GM21717 (cell line): Measurements from ENCODE around the gene ZNF385B.

Experiments used
- ATAC-seq: cut with Tn5 transposase; IDR thresholded peaks from one replicate; pipeline ENCODE4 v1.9.1; 2021; ENCODE audit warnings: mild to moderate bottlenecking, moderate library complexity; ENCODE audit not compliant: unreplicated experiment

ZNF385B gene

DNA sequence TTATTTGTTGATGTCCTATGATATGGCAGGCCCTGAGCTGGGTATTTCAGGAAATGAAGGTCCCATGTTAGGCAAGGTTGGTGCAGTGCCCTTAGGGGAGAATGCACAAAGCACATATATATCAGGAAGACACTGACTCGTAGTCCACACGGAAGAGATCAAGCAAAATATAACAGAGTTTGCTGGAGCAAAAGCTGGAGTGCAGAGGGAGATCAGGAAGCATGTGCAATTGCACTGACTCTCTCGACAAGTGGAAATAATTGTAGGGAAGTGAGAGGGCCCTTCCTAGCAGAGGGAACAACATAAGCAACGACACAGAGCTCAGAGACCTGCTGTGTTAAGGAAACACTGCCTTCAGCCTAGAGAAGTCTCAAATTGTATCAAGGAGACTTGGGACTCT, 4.2 kb downstream of the ZNF385B start:
- ATAC-seq, result no peak

DNA sequence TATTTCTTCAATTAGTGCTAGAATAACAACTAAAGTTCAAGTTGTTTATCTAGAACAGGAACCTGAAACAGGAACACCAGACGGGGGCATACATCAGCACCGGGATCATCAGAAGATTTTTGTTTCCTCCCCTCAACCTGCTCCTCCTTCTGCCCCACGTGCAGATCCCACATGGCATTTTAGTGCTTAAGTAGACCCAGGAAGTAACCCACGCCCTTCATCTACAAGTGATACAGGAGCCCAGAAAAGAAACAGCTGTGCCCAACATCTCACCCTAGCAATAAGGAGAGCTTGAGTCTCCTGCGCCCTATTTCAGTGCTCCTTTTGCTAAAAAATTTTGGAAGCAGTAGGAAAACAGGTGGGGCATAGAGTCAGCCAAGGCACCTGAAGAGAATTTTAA, 5.2 kb downstream of the ZNF385B start:
- no peak for ATAC-seq

GRCh38 chr2:179855673-179856072, 5.7 kb downstream of the ZNF385B start:
- ATAC-seq, result no peak

DNA sequence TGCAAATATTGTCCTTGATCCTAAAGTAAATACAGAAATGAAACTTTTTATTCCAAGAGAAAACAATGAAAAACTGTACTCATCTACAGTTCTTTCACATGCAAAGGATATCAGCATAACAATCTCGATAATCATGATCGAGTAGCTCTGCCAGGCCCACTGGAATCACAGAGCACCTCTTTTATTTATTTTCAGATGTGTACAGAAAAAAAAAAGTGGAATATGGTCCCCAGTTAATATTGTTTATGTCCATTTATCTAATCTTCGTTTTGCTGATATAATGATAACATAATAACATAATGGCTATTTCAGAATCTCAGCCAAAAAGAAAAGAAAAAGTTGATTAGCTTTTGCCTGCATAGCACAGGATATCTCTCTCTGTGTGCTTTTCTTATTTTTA, 6.5 kb downstream of the ZNF385B start:
- ATAC-seq, result no peak

DNA sequence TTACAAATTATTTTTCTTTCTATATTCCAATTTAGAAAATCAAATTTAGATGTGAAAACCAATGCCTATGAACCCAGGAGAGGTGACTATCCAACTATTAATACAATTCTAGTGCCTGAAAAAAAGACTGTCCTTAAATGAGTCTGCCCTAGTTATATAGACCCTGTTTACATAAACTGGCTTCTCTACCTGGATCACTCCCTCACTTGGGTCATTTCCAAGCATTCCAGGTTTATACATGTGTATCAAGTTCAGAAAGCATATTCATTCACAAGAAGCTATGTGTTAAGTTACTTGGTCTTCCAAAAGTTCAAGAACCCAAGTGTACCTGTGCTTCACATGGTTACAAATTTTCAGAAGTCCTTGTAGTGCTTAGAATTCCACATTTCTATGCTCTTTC, 8.3 kb downstream of the ZNF385B start:
- ATAC-seq, result no peak

GRCh38 chr2:179850188-179850587, 11.2 kb downstream of the ZNF385B start:
- no peak for ATAC-seq

DNA sequence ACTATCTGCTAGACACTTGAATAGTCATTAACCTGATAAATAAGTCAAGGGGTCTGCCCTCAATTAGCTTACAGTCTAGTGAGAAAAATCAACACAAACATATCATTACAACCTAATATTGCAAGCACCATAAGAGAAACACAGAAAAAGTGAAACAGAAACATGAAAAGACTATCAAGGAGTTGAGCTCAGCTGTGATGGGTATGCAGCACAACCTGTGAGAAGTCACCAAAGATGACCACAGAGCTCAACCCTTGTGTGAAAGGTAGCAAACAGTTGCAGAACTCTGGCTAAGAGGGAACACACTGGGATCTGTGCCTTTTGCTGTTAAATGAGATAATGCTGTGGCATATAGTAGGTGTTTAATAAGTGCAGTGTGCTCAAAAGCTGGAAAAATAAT, 11.7 kb downstream of the ZNF385B start:
- no peak for ATAC-seq

DNA sequence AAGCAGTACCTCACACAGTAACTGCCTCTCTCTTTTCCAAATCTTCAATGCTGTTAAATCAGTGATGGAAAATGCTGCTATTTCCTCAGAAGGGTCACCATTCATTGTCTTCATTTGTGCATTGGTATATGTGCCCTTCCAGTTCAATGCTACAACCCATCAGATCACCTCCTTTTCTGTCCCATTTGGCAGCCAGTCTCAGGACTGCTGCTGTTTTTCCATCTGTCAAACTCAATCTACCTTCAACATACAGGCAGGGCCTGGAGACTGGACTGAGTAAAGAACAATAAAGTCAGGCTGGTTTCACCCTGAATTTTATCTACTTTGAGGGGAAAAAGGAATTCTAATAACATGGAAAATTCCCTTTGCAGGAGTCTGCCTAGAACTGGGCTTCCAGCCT, 17.9 kb downstream of the ZNF385B start:
- ATAC-seq, result no peak

- ATAC-seq, result no peak
Observed at GRCh38 chr2:179842498-179843153, 18.8 kb downstream of the ZNF385B start.

GRCh38 chr2:179840840-179841239, 20.6 kb downstream of the ZNF385B start:
- ATAC-seq, result no peak

- ATAC-seq, result no peak
Observed at GRCh38 chr2:179837408-179837807, 24.0 kb downstream of the ZNF385B start.

- ATAC-seq, result no peak
Observed at GRCh38 chr2:179830043-179830787, 31.2 kb downstream of the ZNF385B start.

GRCh38 chr2:179826297-179826696, 35.1 kb downstream of the ZNF385B start:
- ATAC-seq, result no peak

GRCh38 chr2:179825494-179825893, 35.9 kb downstream of the ZNF385B start:
- ATAC-seq, result peak; percentile 75

- no peak for ATAC-seq
Observed at GRCh38 chr2:179824961-179825360, 36.5 kb downstream of the ZNF385B start.

DNA sequence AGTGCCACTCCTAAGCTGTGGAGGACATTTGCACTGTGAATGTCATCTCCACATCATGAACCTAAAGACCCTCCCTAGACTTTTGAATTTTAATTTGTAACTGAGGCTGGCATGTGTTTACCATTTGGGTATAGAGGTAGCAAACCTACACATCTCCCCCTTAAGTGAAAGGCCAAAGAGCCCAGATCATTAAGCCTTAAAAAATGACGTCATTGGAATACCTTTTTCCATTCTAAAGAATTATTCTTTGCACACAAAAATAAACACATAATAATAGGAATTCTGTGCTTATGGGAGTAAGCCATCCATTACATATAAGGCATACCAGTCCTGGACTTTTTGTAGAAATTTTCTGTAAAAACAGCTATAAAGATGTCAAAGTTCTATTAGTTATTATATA, 38.9 kb downstream of the ZNF385B start:
- no peak for ATAC-seq

DNA sequence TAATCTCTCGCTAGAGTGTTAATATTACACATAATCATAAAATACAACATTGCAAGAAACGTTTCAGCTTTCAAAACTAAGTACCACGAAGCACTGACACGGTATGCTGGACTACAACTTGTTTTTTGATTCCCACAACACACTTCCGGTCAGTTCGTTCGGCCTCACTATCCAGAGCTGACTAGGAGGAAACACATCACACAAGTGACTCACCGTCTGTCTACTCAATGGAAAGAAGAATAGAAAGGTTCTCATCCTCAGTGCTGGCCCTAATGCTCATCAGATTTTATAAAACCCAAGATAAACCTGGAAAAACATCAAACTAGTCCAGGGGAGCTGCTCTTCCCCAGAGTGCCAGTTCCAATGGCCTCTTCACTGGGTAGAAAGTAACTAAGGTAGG, 42.9 kb downstream of the ZNF385B start:
- no peak for ATAC-seq

GRCh38 chr2:179817181-179817841, 44.1 kb downstream of the ZNF385B start:
- ATAC-seq, result no peak

DNA sequence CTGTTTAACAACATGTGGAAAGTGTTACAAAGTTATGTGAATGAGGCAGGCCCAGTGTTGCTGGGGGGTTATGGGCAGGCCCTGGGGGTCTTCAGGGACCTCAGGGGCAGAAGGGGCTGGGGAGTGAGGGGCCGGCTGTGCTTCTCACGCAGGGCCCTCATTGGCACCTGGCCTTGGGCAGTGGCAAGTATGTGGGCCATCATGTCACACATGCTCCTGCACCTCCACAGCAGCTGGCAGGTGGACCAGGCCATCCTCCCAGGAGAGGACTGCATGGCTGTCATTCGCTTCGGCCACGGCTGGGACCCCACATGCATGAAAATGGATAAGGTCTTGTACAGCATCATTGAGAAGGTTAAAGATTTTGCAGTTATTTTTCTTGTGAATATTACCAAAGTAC, 47.4 kb downstream of the ZNF385B start:
- ATAC-seq, result no peak

GRCh38 chr2:179812501-179812900, 48.9 kb downstream of the ZNF385B start:
- no peak for ATAC-seq

DNA sequence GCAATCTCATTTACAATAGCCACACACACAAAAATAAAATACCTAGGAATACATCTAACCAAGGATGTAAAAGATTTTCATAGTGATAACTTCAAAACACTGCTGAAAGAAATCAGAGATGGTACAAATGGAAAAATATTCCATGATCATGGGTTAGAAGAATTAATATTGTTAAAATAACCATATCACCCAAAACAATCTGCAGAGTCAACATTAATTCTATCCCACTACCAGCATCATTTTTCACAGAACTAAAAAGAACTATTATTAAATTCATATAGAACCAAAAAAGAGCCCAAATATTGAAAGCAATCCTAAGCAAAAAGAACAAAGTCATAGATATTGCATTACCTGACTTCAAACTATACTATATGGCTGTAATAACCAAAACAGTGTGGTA, 50.4 kb downstream of the ZNF385B start:
- no peak for ATAC-seq

GRCh38 chr2:179809606-179810005, 51.8 kb downstream of the ZNF385B start:
- no peak for ATAC-seq
